HepG2 (cell line): ENCODE measurements around the gene GATA1. TPM values are rescaled to one million over a fixed set of nuclear protein-coding genes. Genes with fewer than 3 reads are reported as not detected.

ENCODE experiments used
- BRCA1 ChIP-seq: sonication (generic); formaldehyde crosslinking; IDR thresholded peaks from 2 replicates; pipeline ENCODE4 v1.4.0; 2020; ENCODE audit warnings: missing genetic modification reagents
- FIP1L1 ChIP-seq: fragments of 200-400 bp; formaldehyde crosslinking; IDR thresholded peaks from 2 replicates; pipeline ENCODE4 v1.6.1; 2018; ENCODE audit warnings: low read depth, mild to moderate bottlenecking, low read length, moderate library complexity, borderline replicate concordance; ENCODE audit not compliant: insufficient read depth
- GZF1 ChIP-seq: sonication (generic); formaldehyde crosslinking; IDR thresholded peaks from 2 replicates; pipeline ENCODE4 v1.5.1; 2020; ENCODE audit warnings: mild to moderate bottlenecking, missing genetic modification reagents
- HNRNPL ChIP-seq: fragments of 200-400 bp; formaldehyde crosslinking; IDR thresholded peaks from 2 replicates; pipeline ENCODE4 v1.6.1; 2017; ENCODE audit warnings: mild to moderate bottlenecking, low read depth, low read length
- KDM4B ChIP-seq: sonication (generic); formaldehyde crosslinking; IDR thresholded peaks from 2 replicates; pipeline ENCODE4 v1.4.0; 2020; ENCODE audit warnings: missing genetic modification reagents
- NPAS2 ChIP-seq: sonication (generic); formaldehyde crosslinking; IDR thresholded peaks from 2 replicates; pipeline ENCODE4 v1.8.0; 2022; ENCODE audit warnings: mild to moderate bottlenecking, missing genetic modification reagents, borderline replicate concordance
- REL ChIP-seq: sonication (generic); formaldehyde crosslinking; conservative IDR thresholded peaks from 2 replicates; pipeline ENCODE4 v1.8.0; 2022; ENCODE audit warnings: mild to moderate bottlenecking, missing genetic modification reagents, moderate library complexity
- SALL1 ChIP-seq: sonication (generic); formaldehyde crosslinking; IDR thresholded peaks from 2 replicates; pipeline ENCODE4 v1.8.0; 2022; ENCODE audit warnings: mild to moderate bottlenecking, missing genetic modification reagents
- XRCC5 ChIP-seq: fragments of 200-400 bp; formaldehyde crosslinking; optimal IDR thresholded peaks from 2 replicates; pipeline ENCODE3; 2017; ENCODE audit warnings: mild to moderate bottlenecking, low read length
- ZBTB42 ChIP-seq: sonication (generic); formaldehyde crosslinking; IDR thresholded peaks from 2 replicates; pipeline ENCODE4 v1.5.0; 2020; ENCODE audit warnings: mild to moderate bottlenecking, missing genetic modification reagents
- ZEB1 ChIP-seq: IDR thresholded peaks from 2 replicates; pipeline ENCODE4 v1.6.1; 2012; ENCODE audit warnings: mild to moderate bottlenecking, low read depth, inconsistent platforms; ENCODE audit not compliant: insufficient replicate concordance
- ZMYM3 ChIP-seq: sonication (generic); formaldehyde crosslinking; IDR thresholded peaks from 2 replicates; pipeline ENCODE4 v1.5.1; 2020; ENCODE audit warnings: mild to moderate bottlenecking, missing genetic modification reagents
- ZNF207 ChIP-seq: fragments of 450-650 bp; IDR thresholded peaks from 2 replicates; pipeline ENCODE4 v1.6.1; 2016; ENCODE audit warnings: antibody characterized with exemption, borderline replicate concordance
- ZNF383 ChIP-seq: sonication (generic); formaldehyde crosslinking; IDR thresholded peaks from 2 replicates; pipeline ENCODE4 v1.4.0; 2020; ENCODE audit warnings: missing genetic modification reagents, mild to moderate bottlenecking, borderline replicate concordance
- ZNF567 ChIP-seq: sonication (generic); formaldehyde crosslinking; IDR thresholded peaks from 2 replicates; pipeline ENCODE4 v1.8.1; 2023; ENCODE audit warnings: mild to moderate bottlenecking, missing genetic modification reagents, borderline replicate concordance
- ZNF75D ChIP-seq: sonication (generic); formaldehyde crosslinking; IDR thresholded peaks from 2 replicates; pipeline ENCODE4 v1.8.1; 2023; ENCODE audit warnings: missing genetic modification reagents, mild to moderate bottlenecking, borderline replicate concordance
- polyA plus RNA-seq, 8 experiments: library from polyadenylated mRNA; depleted of rRNA in 3 of 8; stranded (reverse) in 7 of 8; unstranded in 1 of 8; fragments of >200 nt; fragmentation: Illumina TruSeq in 4 of 8; extraction: Trizol in 4 of 8; gene quantifications; 2 replicates each; pipeline versions ENCODE4 v1.2.1 to v1.2.3, GENCODE V29; 2011 to 2016; ENCODE audit warnings: low read depth in 4 of 8, missing spikeins in 1 of 8, mixed read lengths in 1 of 8; ENCODE audit not compliant: insufficient read depth in 1 of 8
- total RNA-seq, 5 experiments: library from RNA; depleted of rRNA; stranded (reverse); fragments of >200 nt; fragmentation: Illumina TruSeq; extraction: Trizol; gene quantifications; 2 replicates each; pipeline ENCODE4 v1.2.3, GENCODE V29; 2016; ENCODE audit warnings: low read depth in 1 of 5
- TF ChIP-seq, protein P1 (sequence below): IDR thresholded peaks from 2 replicates; pipeline ENCODE4 v1.6.1; 2012; ENCODE audit warnings: low read depth, low read length, improper control_type of control experiment
- TF ChIP-seq, protein P2 (sequence below): sonication (generic); formaldehyde crosslinking; IDR thresholded peaks from 2 replicates; pipeline ENCODE4 v1.8.0; 2022; ENCODE audit warnings: missing genetic modification reagents, low read depth, mild to moderate bottlenecking, borderline replicate concordance
- TF ChIP-seq, protein P3 (sequence below): sonication (generic); formaldehyde crosslinking; IDR thresholded peaks from 2 replicates; pipeline ENCODE4 v1.5.1; 2020; ENCODE audit warnings: mild to moderate bottlenecking, missing genetic modification reagents, moderate library complexity

GATA1 gene
- total and polyA plus RNA-seq, 2 of the 13 experiments (the other 11 are each of a cell fraction or from before 2014, with no cell fraction given): 0.13 TPM; not detected in 1

DNA sequence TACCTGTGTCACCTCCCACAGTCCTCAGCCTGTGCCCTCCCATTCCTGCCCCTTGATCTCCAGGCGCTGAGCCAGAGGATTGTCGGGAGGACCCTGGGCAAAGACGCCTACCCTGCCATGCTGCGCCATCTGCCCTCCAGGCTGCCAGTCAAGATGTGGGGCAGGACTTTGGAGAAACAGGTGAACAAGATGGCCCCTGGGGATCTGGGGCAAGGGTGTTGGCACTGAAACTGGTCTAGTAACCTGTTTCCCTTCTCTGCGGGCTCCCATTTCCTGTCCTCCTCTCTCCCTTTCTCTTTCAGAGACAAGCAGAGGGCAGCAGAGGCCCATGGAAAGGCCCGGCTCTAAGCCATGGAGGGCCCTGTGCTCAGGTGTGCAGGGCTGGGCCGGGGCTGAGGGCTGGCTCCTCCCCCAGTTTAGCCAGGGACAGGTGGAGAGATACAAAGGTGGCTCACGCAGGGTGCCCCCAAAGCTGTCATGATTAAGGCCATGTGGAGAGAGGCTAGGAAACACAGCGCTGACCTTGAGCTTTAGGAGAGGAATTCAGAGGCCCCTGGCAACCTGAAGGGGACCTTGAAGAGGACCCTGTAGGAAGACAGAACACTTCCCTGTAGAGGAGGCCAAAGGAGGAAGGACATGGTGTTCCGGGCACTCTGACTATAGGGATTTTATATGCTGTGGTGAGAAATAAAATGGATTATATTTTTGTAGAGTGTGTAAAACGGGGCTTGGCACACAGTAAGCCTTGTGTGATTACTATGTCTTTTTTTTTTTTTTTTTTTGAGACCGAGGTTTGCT is 24.5 kb upstream of the GATA1 start, which contains the start of gene GLOD5 (continued):
- TF ChIP-seq, protein P1, sequence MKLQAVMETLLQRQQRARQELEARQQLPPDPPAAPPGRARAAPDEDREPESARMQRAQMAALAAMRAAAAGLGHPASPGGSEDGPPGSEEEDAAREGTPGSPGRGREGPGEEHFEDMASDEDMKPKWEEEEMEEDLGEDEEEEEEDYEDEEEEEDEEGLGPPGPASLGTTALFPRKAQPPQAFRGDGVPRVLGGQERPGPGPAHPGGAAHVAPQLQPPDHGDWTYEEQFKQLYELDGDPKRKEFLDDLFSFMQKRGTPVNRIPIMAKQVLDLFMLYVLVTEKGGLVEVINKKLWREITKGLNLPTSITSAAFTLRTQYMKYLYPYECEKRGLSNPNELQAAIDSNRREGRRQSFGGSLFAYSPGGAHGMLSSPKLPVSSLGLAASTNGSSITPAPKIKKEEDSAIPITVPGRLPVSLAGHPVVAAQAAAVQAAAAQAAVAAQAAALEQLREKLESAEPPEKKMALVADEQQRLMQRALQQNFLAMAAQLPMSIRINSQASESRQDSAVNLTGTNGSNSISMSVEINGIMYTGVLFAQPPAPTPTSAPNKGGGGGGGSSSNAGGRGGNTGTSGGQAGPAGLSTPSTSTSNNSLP: no peak
- TF ChIP-seq, protein P2, sequence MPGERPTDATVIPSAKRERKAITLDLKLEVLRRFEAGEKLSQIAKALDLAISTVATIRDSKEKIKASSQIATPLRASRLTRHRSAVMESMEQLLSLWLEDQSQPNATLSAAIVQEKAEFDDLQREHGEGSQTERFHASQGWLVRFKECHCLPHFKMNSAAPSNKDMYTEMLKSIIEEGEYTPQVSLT (CRISPR knock-in tag): no peak
- TF ChIP-seq ZMYM3 (CRISPR knock-in tag) (no peak), XRCC5 (no peak), HNRNPL (0 out of 2 replicates have a peak, but pooled peaks have one; percentile 58), FIP1L1 (no peak), ZNF207 (no peak), ZBTB42 (CRISPR knock-in tag) (no peak), REL (CRISPR knock-in tag) (no peak), KDM4B (no peak), ZNF383 (CRISPR knock-in tag) (no peak), SALL1 (CRISPR knock-in tag) (0 out of 2 replicates have a peak, but pooled peaks have one; percentile 9), ZNF567 (no peak), ZEB1 (peak; percentile 68), BRCA1 (CRISPR knock-in tag) (no peak), NPAS2 (CRISPR knock-in tag) (no peak), GZF1 (CRISPR knock-in tag) (no peak), ZNF75D (no peak)
- TF ChIP-seq, protein P3, sequence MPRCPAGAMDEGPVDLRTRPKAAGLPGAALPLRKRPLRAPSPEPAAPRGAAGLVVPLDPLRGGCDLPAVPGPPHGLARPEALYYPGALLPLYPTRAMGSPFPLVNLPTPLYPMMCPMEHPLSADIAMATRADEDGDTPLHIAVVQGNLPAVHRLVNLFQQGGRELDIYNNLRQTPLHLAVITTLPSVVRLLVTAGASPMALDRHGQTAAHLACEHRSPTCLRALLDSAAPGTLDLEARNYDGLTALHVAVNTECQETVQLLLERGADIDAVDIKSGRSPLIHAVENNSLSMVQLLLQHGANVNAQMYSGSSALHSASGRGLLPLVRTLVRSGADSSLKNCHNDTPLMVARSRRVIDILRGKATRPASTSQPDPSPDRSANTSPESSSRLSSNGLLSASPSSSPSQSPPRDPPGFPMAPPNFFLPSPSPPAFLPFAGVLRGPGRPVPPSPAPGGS (CRISPR knock-in tag): no peak
